ENCODE measurements around the gene PLCB2.

PLCB2 gene

GRCh38 chr15:40283615-40284300 is 24.0 kb downstream of the PLCB2 start:
- in situ Hi-C loops (cut with HindIII; ENCODE audit: low sequenced_read_pairs): loop anchor here (25.0 kb wide), 1 partner anchor 129 kb away; the partner anchor contains the start of gene IVD
- TF ChIP-seq CTCF (IDR thresholded peaks at IDR 0.05; ENCODE audit: low read depth, low read length): no peak
- H3K4me3 ChIP-seq (ENCODE audit: low read depth, low read length): no peak overlapping the region
- no peak for DNase-seq (ENCODE audit: low read depth, low spot score)

- peak within 1 kb of the TSS; percentile 15 for H3K4me3 ChIP-seq (ENCODE audit: low read depth, low read length)
- no peak for TF ChIP-seq CTCF (IDR thresholded peaks at IDR 0.05; ENCODE audit: low read depth, low read length)
- DNase-seq (ENCODE audit: low read depth, low spot score): no peak
- in situ Hi-C loops (cut with HindIII; ENCODE audit: low sequenced_read_pairs): loop anchor here (25.0 kb wide), 1 partner anchor 129 kb away; the partner anchor contains the start of gene IVD
These were observed 24.7 kb downstream of the PLCB2 start, which contains the start of gene ANKRD63 for GRCh38 chr15:40282869-40283614. Gene ANKRD63, minus strand, starts transcription at chr15:40283064. Its CDS starts 478 bp downstream, at chr15:40282586.

- TF ChIP-seq CTCF (IDR thresholded peaks at IDR 0.05; ENCODE audit: low read depth, low read length): peak; percentile 33
- DNase-seq (ENCODE audit: low read depth, low spot score): no peak
- peak overlapping the region; percentile 15 for H3K4me3 ChIP-seq (ENCODE audit: low read depth, low read length)
- in situ Hi-C loops (cut with HindIII; ENCODE audit: low sequenced_read_pairs): loop anchor here (25.0 kb wide), 1 partner anchor 130 kb away; the partner anchor contains the start of gene IVD
These were observed 25.4 kb downstream of the PLCB2 start for GRCh38 chr15:40282147-40282868.

GRCh38 chr15:40281801-40282146 is 26.0 kb downstream of the PLCB2 start:
- no peak overlapping the region for H3K4me3 ChIP-seq (ENCODE audit: low read depth, low read length)
- no peak for DNase-seq (ENCODE audit: low read depth, low spot score)
- in situ Hi-C loops (cut with HindIII; ENCODE audit: low sequenced_read_pairs): loop anchor here (25.0 kb wide), 1 partner anchor 131 kb away; the partner anchor contains the start of gene IVD
- TF ChIP-seq CTCF (IDR thresholded peaks at IDR 0.05; ENCODE audit: low read depth, low read length): no peak

GRCh38 chr15:40281057-40281800 is 26.5 kb downstream of the PLCB2 start:
- DNase-seq (ENCODE audit: low read depth, low spot score): no peak
- H3K4me3 ChIP-seq (ENCODE audit: low read depth, low read length): no peak overlapping the region
- in situ Hi-C loops (cut with HindIII; ENCODE audit: low sequenced_read_pairs): loop anchor here (25.0 kb wide), 1 partner anchor 131 kb away; the partner anchor contains the start of gene IVD
- TF ChIP-seq CTCF (IDR thresholded peaks at IDR 0.05; ENCODE audit: low read depth, low read length): no peak

All from astrocyte of the spinal cord (primary cell).